Esophagus mucosa (tissue), 1 donor: ENCODE data around the gene SLC34A1. TPM values are rescaled to one million over a fixed set of nuclear protein-coding genes. Genes with fewer than 3 reads are reported as not detected.
A peak's percentile ranks its signal among the peaks of the same experiment; 100 is the strongest.
"Not testable (repeated sequence)": the region's sequence is repeated elsewhere in the genome, so short reads cannot be mapped to it uniquely, and the experiment has no call there.

Experiments
- ATAC-seq: fragments of 200-7000 bp; cut with Tn5 transposase; one replicate; pipeline ENCODE4 v1.9.1; 2020
- total RNA-seq: library from RNA; stranded (reverse); gene quantifications from one replicate; pipeline ENCODE4 v1.2.4, GENCODE V29; 2023
- donor health status: DM: yes; HTN: yes; CAD: no.

Gene SLC34A1
- total RNA-seq, 1 donor from 2014 or later: 0.60 TPM

DNA sequence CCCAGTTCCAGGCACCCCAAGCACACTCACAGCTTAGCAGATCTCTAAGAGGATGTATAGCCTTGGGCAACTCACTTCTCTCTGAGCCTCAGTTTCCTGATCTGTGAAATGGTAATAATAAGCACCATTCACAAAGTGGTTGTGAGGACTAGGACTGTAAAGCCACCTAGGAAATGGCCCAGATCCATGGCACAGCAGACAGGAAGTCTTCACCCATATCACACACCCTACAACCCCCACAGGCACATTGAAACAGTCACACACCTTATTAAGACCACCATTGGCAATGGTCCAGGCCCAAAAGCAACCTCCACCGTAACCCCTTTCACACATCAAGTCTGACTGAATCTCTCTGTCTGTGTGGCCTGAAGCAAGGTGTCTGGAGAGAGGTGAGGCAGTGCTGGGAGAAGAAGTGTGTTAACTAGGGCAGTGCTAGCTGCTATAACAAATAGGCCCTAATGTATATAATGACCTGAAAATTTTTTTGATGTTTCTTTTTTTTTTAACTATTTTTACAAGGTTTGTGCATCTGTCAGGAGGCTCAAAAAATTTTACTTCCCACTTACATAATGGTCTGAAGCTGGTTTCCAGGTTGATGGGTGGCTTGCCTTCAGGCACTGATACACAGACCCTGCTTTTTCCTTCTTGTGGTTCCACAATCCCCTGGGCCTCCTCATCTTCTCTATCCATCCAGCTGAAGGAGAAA is 28.9 kb upstream of the SLC34A1 start:
- no peak for ATAC-seq

DNA sequence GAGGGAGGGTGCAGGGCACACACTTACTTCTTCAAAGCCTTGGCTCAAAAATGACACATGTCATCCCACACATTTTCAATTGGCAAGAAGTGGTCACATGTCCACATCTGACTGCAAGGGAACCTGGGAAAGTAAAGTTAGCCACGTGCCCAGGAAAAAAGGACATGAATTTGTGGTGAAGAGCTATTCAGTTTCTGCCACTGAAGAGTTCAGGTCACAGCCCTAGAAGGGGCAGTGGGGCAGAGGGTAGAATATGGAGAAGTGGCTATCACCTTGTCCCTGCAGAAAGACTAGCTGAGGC is 28.4 kb upstream of the SLC34A1 start:
- no peak for ATAC-seq

GRCh38 chr5:177356746-177357145 is 27.5 kb upstream of the SLC34A1 start:
- ATAC-seq: no peak

DNA sequence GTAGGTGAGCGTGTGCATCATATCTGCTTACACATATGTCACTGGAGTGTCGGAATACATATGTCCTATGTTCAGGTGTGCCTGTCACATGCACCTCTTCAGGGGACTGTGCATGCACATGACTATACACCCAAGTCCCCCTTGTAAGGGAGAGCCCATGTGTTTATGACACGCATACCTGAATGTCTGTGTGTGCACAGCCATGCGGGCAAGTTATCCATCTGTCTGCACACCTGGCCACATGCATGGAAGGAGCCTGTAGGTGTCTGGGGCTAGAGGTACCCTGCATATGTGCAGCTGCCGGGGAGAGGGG is 27.1 kb upstream of the SLC34A1 start:
- no peak for ATAC-seq

GRCh38 chr5:177357459-177358351 is 26.5 kb upstream of the SLC34A1 start, which contains the start of gene RGS14:
Gene RGS14 (plus strand): TSS chr5:177357924. CDS start chr5:177358025, 101 bp downstream.
- ATAC-seq: peak; percentile 57

DNA sequence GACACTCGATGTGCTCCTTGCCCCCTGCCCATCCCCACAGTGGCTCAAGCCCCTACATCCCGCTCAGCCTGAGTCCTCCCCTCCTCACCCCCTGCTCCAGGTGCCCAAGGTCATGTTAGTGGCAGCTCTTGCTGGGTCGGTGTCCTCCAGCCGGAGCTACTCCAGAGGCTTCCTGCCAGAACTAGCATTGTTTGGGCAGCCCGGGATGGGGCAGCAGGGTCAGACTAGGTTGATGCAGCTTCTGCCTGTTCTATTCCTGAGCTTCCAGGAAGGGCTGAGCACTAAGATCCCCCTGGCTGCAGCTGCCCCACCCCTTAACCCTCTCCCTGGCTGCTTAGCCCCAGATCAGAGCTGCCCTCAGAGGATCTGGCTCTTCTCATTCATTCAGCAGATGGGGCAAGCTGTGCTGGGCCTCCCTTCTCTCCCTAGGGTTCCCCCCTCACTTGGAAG is 25.8 kb upstream of the SLC34A1 start:
- ATAC-seq: no peak

- no peak for ATAC-seq
Observed at GRCh38 chr5:177359451-177359851, 24.8 kb upstream of the SLC34A1 start.

- ATAC-seq: no peak
Observed at GRCh38 chr5:177359860-177360259, 24.4 kb upstream of the SLC34A1 start.

- ATAC-seq: not testable (repeated sequence)
Observed at GRCh38 chr5:177360740-177361139, 23.5 kb upstream of the SLC34A1 start.

DNA sequence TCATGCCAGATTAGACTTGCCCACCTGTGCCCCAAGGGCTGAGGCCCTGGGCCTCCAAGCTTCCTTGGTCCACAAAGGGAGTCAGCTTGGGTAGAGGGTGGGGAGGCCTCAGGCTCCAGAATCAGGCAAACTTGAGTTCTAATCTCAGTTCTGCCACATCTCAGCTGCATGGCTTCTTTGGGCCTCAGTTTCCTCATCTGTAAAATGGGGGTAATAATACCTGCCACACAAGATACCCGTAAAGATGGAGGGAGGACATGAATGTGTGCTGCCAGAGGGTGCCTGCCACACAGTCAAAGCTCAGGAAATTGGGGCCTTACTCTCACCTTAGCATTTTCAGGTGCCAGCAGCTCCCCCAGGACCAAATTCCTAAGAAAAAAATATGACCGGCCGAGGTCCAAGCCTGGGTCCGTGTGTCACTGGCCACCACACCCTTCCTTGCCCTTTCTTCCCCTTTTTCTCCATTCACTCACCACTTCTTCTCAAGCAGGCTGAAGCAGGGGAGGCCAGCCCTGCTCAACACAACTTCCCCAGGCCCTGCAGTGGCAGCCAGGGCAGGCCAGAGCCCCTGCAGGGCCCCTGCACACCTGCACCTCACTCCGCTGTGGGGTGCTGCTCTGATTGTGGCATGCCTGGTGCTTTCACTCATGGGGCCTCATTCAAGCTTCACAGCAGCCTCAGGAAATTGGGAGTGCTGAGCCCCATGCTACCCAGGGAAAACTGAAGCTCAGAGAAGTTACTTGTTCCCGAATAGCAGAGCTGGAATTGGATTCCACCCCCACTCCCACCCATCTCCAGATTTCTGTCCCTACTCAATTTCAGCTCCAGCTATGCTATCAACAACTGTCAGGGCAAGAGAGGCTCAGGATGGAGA is 22.6 kb upstream of the SLC34A1 start:
- no peak for ATAC-seq

DNA sequence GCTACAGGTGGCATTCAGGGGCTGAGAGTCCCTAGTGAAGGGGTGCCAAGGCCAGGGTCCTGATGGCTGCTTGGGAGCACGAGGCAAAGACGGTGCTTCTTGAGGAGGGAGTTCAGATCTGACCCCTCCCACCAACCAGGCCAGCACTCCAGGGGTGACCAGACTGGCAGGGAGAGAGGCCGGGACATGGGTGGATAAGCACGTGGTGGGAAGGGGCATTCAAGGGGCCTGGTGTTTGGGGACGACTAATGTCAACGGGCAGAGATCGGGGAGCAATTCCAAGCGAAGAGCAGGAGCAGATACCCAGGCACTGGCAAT is 22.0 kb upstream of the SLC34A1 start:
- ATAC-seq: no peak

DNA sequence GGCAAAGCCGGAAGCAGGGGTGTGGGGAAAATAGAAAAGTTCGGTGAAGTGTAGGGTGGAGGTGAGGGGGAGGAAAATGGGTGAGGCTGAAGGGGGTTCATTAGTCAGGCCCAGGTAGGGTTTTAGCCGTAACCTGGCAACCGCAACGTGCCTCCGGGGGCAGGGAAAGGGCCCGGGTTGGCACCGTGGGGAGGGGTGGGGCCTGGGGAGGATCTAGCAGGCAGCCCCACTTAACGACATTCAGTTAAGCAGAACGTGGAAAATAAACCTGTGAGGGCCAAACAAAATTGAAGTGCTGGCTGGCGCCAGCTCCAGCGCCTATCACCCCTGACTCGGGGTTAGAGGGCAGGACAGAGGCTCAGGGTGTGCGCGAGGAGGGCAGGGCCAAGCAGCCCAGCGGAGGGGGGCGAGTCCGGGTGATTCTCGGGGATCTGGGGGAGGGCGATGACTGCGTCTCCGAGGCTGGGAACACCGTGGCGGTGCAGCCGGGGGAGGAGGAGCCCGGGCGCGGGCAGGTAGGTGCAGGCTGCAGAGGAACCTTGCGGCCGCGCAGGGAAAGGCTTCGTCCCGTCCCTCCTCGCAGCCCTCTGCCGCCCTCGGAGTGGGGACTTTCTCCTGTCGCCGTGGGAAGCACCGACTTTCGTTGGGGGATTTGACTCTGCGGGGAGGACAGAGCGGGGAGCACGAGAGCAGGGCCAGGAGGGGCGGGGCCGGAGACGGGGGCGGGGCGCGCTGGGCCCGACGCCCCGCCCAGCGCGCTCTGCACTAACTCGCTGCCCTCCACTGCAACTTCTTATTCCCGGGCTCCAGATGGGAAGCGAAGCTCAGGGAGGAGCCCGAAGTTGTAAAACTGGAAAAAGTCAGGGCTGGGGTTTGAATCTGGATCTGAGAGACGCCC is 21.4 kb upstream of the SLC34A1 start:
- peak; percentile 67 for ATAC-seq

- ATAC-seq: no peak
Observed at GRCh38 chr5:177363565-177363964, 20.7 kb upstream of the SLC34A1 start.

DNA sequence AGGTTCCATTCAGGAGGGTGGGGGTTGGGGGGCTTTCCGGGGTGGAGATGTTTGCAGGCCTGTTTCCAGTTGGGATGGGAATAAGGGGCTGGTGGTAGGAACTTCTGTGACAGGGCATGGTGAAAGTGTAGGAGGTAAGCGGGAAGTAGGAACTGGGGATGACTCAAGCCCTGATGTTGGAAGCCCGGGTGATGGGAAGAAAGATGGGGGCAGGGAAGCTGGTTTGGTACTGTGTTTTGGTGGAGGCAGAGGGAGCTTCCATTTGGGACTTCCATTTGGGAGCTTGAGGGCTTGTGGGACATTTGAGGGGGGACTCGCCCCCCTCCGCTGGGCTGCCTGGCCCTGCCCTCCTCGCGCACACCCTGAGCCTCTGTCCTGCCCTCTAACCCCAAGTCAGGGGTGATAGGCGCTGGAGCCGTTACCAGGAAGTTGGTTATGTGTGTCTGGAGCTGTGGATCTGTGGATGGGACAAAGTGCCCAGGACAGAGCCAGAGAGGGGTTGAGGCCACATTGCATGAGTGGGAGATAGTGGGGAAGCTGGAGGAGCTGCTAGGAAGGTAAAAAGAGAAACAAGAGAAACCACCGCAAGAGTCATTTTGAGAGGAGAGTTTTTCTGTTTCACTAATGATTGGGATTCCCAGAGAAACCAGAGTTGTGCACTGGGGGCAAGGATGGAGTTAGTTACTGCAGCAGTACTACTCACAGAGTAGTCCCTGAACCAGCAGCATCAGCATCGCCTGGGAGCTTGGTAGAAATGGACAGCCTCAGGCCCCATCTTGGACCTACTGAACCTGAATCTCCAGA is 19.9 kb upstream of the SLC34A1 start:
- no peak for ATAC-seq

DNA sequence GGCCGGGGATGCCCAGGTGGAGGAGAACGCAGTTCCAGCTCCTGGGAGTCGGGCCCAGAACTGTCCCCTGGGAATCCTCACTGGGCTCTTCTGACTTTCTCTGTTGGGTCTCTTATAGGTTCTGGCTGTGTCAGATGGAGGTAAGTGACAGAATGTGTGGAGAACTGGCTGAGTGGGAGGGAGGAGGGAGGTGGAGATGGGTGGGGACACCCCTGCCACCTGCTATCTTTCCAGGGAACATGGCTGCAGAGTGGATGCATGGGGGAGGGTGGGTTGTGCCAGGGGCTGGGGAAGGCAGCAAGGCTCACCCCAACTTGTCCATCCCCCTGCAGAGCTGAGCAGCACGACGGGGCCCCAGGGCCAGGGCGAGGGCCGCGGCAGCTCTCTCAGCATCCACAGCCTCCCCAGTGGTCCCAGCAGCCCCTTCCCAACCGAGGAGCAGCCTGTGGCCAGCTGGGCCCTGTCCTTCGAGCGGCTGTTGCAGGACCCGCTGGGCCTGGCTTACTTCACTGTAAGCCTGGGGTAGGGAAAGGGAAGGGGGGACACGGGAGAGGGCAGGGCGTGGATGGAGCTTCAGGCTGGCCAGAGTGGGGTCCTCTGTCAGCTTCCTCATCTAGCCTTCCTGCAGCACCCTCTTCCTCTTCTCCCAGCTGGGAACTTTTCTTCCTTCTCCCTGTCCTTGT is 18.2 kb upstream of the SLC34A1 start:
- no peak for ATAC-seq

- ATAC-seq: peak; percentile 16
Observed at GRCh38 chr5:177366528-177367322, 17.5 kb upstream of the SLC34A1 start.

GRCh38 chr5:177367323-177367848 is 16.8 kb upstream of the SLC34A1 start:
- no peak for ATAC-seq

- ATAC-seq: peak; percentile 38
Observed at GRCh38 chr5:177367981-177368868, 16.0 kb upstream of the SLC34A1 start.
